Hepatic stellate cell (primary cell): ENCODE measurements around the gene KRTAP6-1.

Source experiments
- DNase-seq: peaks from one replicate; pipeline ENCODE4 v3.0.0; 2011; ENCODE audit warnings: low spot score

The KRTAP6-1 gene, protein sequence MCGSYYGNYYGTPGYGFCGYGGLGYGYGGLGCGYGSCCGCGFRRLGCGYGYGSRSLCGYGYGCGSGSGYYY

DNA sequence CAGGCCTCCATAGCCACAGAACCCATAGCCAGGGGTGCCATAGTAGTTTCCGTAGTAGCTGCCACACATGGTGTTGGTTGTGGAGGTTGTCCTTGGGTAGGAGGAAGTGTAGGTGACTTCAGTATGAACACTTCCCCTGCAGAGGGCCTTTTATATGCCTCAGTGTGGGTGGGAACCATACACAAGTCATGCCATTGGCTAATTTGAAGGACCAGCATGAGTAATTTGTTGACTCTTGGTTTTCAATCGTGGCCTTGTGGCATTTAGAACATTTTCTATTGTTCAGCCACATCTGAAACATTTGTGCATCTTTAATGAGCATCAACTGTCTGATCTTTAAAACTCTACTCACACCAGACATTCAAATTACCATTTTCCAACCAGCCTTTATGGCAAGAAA, at the start of gene KRTAP6-1:
TSS of gene KRTAP6-1 (minus strand) at position 95 of the 400 bp plus-strand sequence. CDS start at position 69, 26 bp downstream.
- DNase-seq: no peak

DNA sequence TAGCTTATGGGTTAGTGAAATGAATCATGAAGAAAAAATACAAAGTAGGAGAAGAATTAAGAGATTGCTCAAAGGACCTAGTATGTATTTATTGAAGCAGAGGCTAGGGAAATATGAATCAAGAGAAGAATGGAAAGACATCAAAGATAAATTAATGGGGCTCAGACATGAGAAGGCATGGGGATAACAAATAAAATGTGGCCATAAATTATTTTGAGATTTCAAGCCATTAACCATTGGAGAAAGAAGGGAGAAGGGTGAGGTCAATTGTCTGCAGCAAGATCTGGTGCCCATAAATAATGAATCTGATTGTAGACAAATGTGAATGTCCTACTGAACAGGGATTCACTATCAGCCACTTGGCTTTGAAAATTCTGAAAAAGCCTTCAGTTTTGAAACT, 39.2 kb upstream of the KRTAP6-1 start:
- DNase-seq: no peak

DNA sequence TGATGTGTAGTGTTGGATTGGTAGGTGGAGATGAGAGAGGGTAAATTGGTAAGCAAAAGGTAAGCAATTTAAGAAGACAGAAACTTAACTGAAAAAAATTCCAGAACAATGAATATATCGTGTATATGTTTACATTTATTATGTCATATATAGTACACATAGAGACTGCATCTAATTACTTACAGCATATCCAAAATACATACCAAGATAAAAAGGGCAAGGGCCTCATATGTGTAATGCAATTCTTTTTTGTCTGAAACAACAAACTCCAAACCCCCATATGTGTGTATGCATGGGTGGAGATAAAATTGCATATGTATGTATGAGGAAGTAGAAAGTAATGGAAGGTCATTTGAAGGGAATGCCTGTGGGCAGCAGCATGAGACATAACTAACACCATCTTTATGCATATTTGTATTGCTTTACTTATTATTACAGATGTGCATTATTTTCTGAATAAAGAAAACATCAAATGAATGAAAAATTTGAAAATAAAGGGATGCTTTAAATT, 33.2 kb upstream of the KRTAP6-1 start:
- DNase-seq: no peak

DNA sequence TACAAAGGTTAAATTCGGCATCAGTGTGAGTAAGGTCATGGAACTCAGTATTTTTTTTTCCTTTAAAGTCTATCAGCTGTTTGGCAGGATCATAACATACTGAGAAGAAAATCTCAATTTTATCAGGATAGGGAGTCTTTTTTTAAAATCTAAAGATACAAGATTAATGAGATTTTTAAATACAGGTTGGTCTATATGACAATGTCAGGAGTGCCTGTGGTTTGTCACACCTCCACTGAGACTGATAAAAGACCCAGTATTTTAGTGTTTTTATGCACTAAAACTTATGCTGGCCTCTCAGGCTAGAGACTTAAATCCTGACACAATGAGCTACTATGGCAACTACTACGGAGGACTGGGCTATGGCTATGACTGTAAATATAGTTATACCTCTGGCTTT, 28.8 kb upstream of the KRTAP6-1 start, which contains the start of gene KRTAP20-3:
TSS of gene KRTAP20-3 (plus strand) at position 301 of the 400 bp plus-strand sequence.
- no peak for DNase-seq

DNA sequence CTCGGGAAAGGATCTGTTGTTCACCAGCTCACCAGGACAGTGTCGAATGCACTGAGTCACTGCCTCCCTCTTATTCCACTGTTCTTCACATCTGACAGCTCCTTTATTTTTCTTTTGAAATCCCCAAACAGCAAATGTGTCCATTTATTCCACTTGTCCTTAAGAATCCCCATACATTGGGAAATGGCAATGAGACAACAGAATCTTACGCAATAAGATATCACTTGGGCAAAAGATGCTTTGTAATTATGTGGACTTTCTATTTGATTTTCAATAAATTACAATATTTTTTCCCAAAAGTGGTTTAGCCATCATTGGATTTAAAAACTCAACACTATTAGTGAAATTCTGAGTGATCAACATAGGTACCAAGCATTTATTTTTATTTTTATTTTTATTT, 25.0 kb upstream of the KRTAP6-1 start:
- DNase-seq: no peak

DNA sequence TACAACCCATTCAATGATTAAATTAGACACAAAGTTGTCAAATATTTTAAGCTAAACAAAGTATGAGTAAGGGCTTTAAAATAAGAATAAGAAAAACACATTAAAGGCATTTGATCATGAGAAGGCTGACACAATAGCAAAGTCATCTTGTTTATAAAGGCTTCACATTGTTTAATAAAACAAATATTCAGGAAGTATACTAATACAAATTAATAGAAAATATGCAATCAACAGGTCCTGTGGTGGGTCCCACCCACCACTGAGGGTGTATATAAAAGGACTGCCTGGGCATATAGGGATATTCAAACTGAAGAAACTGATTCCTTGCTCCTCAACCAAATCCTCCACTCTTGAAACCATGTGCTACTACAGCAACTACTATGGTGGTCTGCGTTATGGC, 21.2 kb upstream of the KRTAP6-1 start, which contains the start of gene KRTAP20-2:
TSS of gene KRTAP20-2 (plus strand) at position 301 of the 400 bp plus-strand sequence. CDS start at position 359, 58 bp downstream.
- DNase-seq: no peak

DNA sequence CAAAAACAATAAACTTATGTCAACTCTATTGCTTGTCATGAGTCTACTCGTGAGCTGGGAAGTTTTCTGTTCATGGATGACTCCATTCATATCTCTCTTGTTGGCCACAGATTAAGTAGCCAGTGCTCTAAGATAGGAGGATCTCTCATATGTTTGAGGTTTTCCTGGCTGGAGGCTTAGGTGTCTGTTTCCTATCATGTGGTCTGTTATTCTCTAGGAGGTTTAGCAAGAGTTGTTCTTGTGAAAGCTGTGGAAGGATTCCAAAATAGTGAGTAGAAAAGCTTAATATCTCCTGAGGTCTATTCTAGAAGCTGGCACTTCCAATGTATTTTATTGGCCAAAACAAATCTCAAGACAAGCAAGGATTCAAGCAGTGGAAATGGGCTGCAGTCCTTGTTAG, 15.5 kb upstream of the KRTAP6-1 start:
- no peak for DNase-seq

DNA sequence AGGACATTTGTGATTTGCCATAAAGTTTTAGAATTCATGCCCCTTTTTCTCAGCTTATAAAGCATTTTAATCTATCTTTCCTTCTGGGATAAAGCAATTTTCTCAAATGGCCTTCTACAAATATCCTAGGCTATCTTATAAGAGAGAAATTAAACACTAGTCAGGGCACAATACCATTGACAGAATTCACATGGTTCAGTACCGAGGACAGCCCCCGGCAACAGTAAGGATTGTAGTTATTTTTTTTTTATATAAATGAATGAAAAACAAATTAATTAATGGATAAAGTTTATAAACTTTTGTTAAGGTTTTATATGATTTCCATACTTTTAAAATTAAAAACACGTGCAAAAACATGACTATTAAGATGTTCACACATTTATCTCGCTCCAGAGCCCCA, 14.4 kb upstream of the KRTAP6-1 start:
- no peak for DNase-seq

DNA sequence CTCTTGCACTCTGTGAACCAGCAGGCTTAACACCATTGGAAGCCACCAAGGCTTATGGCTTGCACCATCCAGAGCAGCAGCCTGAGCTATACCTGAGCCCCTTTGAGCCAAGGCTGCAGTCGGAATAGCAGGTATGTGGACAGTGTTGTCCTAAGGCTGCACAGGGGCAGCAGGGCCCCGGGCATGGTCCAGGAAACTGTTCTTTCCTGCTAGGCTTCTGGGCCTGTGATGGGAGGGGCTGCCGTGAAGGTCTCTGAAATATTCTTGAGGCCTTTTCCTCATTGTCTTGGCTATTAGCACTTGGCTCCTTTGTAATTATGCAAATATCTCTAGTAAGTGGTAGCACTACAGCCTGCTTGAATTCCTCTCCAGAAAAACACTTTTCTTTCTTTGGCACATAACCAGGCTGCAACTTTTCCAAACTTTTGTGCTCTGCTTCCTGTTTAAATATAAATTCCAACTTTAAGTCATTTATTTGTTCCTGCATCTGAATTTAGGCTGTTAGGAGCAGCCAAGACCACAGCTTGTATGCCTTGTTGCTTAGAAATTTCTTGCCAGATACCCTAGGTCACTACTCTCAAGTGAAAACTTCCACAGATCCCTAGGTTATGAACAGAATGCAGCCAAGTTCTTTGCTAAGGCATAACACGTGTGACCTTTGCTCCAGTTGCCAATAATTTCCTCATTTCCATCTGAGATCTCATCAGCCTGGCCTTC, 11.9 kb upstream of the KRTAP6-1 start:
- no peak for DNase-seq

DNA sequence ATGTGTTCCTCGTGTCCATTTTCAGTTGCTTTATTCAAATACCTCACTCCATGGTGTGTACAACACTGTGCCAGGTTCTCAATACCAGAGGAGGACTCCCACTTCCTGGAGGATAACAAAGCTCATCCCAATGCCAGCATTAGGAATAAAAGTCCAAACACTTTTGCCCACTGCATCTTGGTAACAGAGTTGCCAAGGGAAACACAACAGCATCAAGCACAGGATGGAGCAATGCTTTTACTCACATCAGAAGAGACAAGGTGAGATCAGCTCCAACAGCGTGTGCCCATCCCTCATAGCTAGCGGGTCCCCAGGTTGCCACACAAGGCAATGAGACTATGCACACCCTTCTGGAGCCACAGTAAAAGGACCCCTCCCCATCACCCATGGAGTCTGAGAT, 9.6 kb upstream of the KRTAP6-1 start:
- no peak for DNase-seq

DNA sequence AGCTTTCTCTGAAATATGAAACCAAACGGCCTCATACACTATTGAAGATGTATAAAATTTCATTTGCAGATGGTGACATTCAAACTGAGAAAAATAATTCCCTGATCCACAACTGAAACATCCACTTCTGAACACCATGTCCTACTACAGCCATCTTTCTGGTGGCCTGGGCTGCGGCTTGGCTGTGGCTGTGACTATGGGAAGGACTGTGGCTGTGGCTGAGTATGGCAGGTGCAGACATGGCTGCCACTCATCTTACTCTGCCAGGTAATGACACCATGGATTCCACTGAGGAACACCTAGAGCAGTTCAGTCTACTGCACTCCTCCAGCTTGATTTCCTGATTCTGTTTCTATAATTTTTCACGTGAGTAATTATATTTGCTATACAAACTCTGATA, 6.8 kb upstream of the KRTAP6-1 start, which contains the start of gene KRTAP20-4:
TSS of gene KRTAP20-4 (plus strand) at position 106 of the 400 bp plus-strand sequence.
- DNase-seq: no peak

DNA sequence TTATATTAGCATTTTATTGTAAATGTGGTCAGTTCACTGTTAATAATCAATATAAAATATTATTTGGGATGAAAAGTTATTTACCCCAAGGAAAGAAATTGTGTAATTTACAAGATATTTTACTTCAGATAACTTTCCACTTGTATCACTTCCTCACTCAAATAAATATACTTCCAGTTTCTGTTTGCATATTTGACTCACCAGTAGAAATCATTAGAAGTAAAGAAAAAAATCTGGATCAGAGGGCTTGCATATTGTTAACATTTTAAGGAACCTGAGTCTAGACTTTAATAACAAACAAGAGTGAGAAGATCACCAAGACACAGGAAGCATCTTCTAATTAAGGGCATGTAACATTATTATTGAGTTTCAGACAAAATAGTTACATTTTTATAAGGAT, 6.3 kb upstream of the KRTAP6-1 start:
- DNase-seq: no peak

DNA sequence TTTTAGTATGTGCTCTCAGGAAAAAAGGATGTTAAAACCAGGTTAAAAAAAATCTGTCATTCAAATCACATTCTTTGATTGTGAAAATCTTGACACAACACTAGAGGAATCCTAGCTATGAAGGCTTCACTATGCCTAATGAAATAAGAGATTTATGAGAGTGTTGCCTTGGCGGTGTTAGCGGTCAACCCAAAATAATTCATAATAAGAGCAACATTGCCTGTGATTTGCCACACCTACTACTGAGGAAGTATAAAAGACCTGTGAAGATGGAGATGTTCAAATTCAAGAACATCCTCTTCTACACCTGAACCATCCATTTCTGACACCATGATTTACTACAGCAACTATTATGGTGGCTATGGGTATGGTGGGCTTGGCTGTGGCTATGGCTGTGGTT, 2.4 kb upstream of the KRTAP6-1 start, which contains the start of gene KRTAP20-1:
TSS of gene KRTAP20-1 (plus strand) at position 301 of the 400 bp plus-strand sequence. CDS start at position 331, 30 bp downstream.
- no peak for DNase-seq

DNA sequence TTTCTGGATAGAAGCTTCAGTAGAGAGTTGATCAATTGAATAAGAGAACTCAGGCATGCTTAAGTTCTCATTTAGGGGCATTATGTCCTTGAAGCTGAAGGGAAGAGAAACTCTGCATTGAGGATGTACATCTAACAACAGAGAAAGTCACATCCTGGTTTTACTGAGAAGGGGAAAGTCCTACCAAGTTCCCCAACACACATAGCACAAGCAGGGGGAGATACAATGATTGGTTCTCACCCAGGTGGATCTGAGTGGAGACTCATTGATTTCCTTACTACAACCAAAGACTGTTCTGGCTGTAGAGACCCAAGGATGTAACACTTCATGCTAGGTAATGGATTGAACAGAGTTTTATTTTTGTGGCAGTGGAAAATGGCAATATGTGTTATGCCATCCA, 1.5 kb upstream of the KRTAP6-1 start:
- no peak for DNase-seq

DNA sequence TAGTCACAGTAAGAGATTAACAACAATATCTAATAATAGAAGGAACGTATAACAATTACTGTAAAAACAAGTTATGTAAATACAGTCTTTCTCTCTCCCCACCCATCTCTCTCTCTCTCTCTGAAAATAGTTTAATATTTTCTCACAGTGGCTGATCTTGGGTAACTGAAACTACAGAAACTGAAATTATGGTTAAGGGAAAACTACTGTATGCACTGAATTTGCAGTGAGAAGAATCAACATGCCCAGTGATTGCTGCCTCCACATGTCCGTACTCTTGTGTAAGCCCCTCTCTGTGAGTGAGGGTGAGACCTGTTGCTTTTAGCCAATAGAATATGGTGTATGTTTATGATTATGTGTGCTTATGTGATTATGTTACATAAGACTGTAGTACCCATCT, 1.6 kb downstream of the KRTAP6-1 start:
- no peak for DNase-seq

DNA sequence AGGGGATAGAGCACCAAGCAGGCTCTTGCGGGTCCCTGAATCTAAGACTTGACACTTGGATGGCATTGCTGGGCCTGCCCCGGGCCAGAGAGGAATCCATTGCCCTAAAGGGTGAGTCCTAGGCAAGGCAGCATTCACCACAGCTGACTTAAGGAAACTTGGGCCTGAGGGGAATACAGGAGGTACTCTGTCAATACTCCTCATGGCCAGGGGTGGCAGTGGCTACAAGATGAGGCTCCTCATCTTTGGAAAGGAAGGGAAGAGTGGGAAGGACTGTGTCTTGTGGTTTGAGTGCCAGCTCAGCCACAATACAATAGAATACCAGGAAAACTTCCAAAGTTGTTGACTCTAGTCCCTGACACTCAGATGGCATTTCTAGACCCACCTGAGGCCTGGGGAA, 7.8 kb downstream of the KRTAP6-1 start:
- no peak for DNase-seq

DNA sequence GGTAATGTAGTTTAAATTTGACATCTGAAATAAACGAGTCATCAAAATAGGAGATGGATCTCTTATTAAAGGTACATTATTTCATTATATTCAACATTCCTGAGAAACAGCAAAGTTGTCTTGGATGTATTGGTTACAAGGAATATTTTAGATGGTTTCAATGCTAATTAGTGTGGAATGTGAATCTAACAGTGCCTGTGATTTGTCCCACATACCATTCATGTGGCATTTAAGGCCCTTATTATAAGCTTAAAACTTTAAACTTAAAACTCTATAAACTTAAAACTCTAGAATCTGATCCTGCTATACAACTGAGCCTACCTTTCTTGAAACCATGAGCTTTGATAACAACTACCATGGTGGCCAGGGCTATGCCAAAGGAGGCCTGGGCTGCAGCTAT, 12.9 kb downstream of the KRTAP6-1 start, which contains the start of gene KRTAP22-1:
TSS of gene KRTAP22-1 (plus strand) at position 301 of the 400 bp plus-strand sequence.
- DNase-seq: no peak

DNA sequence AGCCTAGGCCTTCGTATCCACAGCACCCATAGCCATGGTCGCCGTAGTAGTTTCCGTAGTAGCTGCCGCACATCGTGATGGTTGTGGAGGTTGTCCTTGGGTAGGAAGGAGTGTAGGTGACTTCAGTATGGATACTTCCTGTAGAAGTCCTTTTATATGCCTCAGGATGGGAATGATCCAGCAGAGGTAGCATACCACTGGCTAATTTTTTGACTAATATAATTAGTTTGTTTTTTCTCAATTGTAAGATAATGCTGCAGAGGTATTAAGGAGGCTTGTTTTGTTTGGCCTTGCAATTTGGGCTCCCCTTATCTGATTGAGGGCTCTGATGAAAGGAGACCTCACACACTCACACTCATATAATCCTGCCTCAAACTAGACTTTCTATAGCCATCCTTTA, 14.9 kb downstream of the KRTAP6-1 start, which contains the start of gene KRTAP6-2:
TSS of gene KRTAP6-2 (minus strand) at position 101 of the 400 bp plus-strand sequence. CDS start at position 73, 28 bp downstream.
- DNase-seq: no peak

DNA sequence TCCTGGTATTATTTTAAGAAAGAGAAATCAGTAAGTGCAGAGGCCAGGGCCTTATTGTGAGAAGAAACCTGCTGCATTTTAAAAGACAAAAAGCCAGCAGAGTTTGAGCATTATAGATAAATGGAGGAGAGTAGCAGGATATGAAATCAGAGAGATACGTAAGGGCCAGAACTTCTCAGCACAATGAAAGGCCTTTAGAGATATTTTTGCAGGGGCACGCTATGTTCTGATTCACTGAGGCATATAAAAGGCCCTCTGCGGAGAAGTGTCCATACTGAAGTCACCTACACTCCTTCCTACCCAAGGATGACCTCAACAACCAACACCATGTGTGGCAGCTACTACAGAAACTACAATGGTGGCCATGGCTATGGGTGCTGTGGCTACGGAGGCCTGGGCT, 21.6 kb downstream of the KRTAP6-1 start, which contains the start of gene KRTAP6-3:
TSS of gene KRTAP6-3 (plus strand) at position 301 of the 400 bp plus-strand sequence. CDS start at position 307, 6 bp downstream.
- DNase-seq: no peak

DNA sequence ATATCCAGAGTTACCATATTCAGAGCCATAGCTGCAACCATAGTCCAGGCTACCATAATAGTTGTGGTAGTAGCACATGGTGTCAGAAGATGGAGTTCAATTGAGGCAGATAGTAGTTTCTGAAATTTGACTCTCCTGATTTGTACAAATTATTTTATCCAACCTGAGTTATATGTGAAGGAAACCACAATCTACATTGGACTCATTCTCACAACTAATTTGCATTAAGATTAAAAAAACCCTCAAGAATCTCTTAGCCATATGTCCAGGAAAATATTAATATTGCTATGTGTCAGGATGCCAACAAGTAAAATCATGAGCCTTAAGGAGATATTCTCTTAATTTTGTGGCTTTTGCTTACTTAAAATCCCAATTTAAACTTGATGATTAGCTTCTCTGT, 23.4 kb downstream of the KRTAP6-1 start, which contains the start of gene KRTAP22-2:
TSS of gene KRTAP22-2 (minus strand) at position 101 of the 400 bp plus-strand sequence.
- DNase-seq: no peak

DNA sequence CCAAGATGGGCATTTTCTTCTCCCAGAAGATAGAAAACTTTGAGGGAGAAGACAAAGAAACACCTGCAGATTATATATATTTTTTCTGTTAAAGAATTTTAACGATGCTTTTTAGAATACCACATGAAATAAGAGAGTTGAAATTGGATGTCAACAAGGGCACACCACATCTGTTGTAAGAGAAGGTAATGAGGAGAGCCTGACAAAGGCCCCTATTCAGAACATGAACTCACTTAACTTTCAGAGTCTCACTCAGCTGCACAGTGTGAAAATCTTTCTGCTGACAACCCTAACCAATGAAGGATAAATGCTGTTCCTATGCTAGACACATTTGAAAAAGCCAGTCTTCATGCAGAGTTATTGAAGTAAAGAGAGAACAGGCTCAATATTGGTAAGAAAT, 30.9 kb downstream of the KRTAP6-1 start:
- no peak for DNase-seq

DNA sequence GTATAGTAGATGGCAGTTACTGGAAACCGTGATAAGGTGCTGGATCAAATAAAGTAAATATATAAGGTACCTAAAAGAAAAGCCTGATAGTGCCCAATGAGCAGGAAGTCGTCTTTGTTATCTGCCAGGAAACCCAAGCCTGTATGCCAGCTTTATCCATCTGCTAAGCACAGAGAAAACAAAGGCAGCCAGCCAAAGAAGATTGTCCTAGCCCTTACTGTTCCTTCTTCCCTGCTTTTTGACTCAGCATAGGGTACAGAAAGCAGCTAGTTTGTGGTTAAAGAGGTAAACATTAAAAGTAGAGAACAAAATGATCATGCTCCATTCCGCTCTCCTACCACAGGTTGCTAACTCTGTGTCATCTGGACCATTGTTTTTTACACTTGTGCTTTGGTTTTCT, 33.6 kb downstream of the KRTAP6-1 start:
- no peak for DNase-seq

DNA sequence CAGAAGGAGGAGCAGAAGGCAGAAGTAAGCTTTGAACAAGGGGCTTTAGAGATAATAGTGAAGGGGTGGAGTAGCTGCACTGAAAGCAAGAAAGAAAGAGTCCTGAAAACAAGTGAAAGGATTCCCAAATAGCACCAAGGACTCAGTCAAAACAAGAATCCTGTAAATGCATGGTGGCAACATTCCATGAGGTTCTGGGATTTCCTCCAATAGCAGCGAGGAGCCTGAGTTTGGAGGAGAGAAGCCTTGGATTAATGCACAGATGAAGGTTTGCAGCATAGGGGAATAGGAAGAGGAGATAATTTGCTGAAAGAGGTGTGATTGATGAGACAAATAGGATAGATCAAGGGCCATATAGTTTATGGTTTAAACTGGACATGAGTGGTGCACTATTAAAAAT, 34.4 kb downstream of the KRTAP6-1 start:
- no peak for DNase-seq
